Keratinocyte (primary cell): ENCODE measurements around the gene TBC1D8. TPM values are rescaled to one million over a fixed set of nuclear protein-coding genes. Genes with fewer than 3 reads are reported as not detected.

Source experiments
- DNase-seq: peaks from one replicate; pipeline ENCODE4 v3.0.0-alpha.2; 2011; ENCODE audit warnings: low read depth, missing footprints, low spot score
- FAIRE-seq: peaks from 2 replicates; lab custom pipeline; 2011; peaks lifted over from hg19 to GRCh38; lab: Jason Lieb, UNC
- H2AFZ ChIP-seq: 2 replicates; pipeline ENCODE4 v1.6.0; 2012; ENCODE audit warnings: low read length, control low read depth, inconsistent platforms; ENCODE audit not compliant: control insufficient read depth
- H3K27ac ChIP-seq: 2 replicates; pipeline ENCODE4 v1.5.1; 2011; ENCODE audit warnings: low read length; ENCODE audit not compliant: control insufficient read depth, insufficient read depth
- H3K27me3 ChIP-seq: 3 replicates; pipeline ENCODE4 v1.6.0; 2011; ENCODE audit warnings: low read length; ENCODE audit not compliant: control insufficient read depth, insufficient read depth; ENCODE audit errors: extremely low read depth
- H3K36me3 ChIP-seq, 2 experiments: 2 replicates in 1 of 2; 3 replicates in 1 of 2; pipeline ENCODE4 v1.5.1; 2011; ENCODE audit warnings: low read length in 2 of 2, mild to moderate bottlenecking in 1 of 2; ENCODE audit not compliant: control insufficient read depth in 2 of 2, insufficient read depth in 2 of 2; ENCODE audit errors: extremely low read depth in 1 of 2
- H3K4me1 ChIP-seq: 3 replicates; pipeline ENCODE4 v1.5.1; 2011; ENCODE audit warnings: low read length; ENCODE audit not compliant: control insufficient read depth, insufficient read depth; ENCODE audit errors: extremely low read depth
- H3K4me2 ChIP-seq: 3 replicates; pipeline ENCODE4 v1.6.0; 2011; ENCODE audit warnings: low read depth, low read length; ENCODE audit not compliant: control insufficient read depth, insufficient read depth; ENCODE audit errors: extremely low read depth
- H3K4me3 ChIP-seq, 3 experiments: fragments of 200-600 bp in 1 of 3; sonication (generic) in 1 of 3; 2 replicates in 2 of 3; 3 replicates in 1 of 3; pipeline ENCODE4 v1.5.1; 2011 to 2016; ENCODE audit warnings: low read length in 3 of 3, mild to moderate bottlenecking in 3 of 3, control low read depth in 2 of 3, inconsistent platforms in 1 of 3, low read depth in 1 of 3, mixed read lengths in 1 of 3, mixed run types in 1 of 3, moderate library complexity in 1 of 3; ENCODE audit not compliant: control insufficient read depth in 2 of 3, insufficient read depth in 2 of 3; ENCODE audit errors: extremely low read depth in 1 of 3
- H3K79me2 ChIP-seq: 2 replicates; pipeline ENCODE4 v1.6.0; 2012; ENCODE audit warnings: low read length; ENCODE audit not compliant: control insufficient read depth, insufficient read depth
- H3K9ac ChIP-seq: 3 replicates; pipeline ENCODE4 v1.6.0; 2011; ENCODE audit warnings: low read length; ENCODE audit not compliant: control insufficient read depth, insufficient read depth; ENCODE audit errors: extremely low read depth
- H3K9me1 ChIP-seq: 3 replicates; pipeline ENCODE4 v1.6.0; 2011; ENCODE audit warnings: low read length; ENCODE audit not compliant: control insufficient read depth, insufficient read depth; ENCODE audit errors: extremely low read depth
- H3K9me3 ChIP-seq: 2 replicates; pipeline ENCODE4 v1.5.1; 2012; ENCODE audit warnings: low read depth, low read length; ENCODE audit not compliant: control insufficient read depth
- H4K20me1 ChIP-seq: 3 replicates; pipeline ENCODE4 v1.6.0; 2011; ENCODE audit warnings: low read length; ENCODE audit not compliant: control insufficient read depth, insufficient read depth; ENCODE audit errors: extremely low read depth
- EZH2 ChIP-seq: IDR thresholded peaks from one replicate; pipeline ENCODE4 v1.6.1; 2012; ENCODE audit warnings: inconsistent platforms, mild to moderate bottlenecking, low read length, moderate library complexity
- dilution Hi-C: fragments of 300-500 bp; cut with MboI; formaldehyde crosslinking; loops from one replicate; pipeline ENCODE4 v1.7.0; 2020; ENCODE audit warnings: low sequenced_read_pairs; ENCODE audit not compliant: extremely low pct_ligation_motif_present
- polyA plus RNA-seq, 5 experiments: library from polyadenylated mRNA; depleted of rRNA in 3 of 5; stranded (reverse) in 3 of 5; stranded (forward) in 1 of 5; unstranded in 1 of 5; fragments of >200 nt; gene quantifications; 1 replicate in 1 of 5; 2 replicates in 3 of 5; 3 replicates in 1 of 5; pipeline versions ENCODE4 v1.2.1 to v1.2.3, GENCODE V29; 2011 to 2012; ENCODE audit warnings: missing spikeins in 2 of 5, low read depth in 1 of 5, low replicate concordance in 1 of 5
- TF ChIP-seq, protein P1 (sequence below), 3 experiments: IDR thresholded peaks in 1 of 3; conservative IDR thresholded peaks in 1 of 3; optimal IDR thresholded peaks in 1 of 3; 2 replicates in 2 of 3; 3 replicates in 1 of 3; pipeline versions ENCODE3 to v1.5.1; 2011; ENCODE audit warnings: low read length in 3 of 3, mild to moderate bottlenecking in 3 of 3, moderate library complexity in 2 of 3, control low read depth in 1 of 3, inconsistent platforms in 1 of 3; ENCODE audit not compliant: insufficient read depth in 2 of 3; ENCODE audit errors: extremely low read depth in 1 of 3

Gene TBC1D8
- polyA plus RNA-seq, 1 donor (not counting 4 experiments of a cell fraction or from before 2014, with no cell fraction given), result 13.8 TPM

DNA sequence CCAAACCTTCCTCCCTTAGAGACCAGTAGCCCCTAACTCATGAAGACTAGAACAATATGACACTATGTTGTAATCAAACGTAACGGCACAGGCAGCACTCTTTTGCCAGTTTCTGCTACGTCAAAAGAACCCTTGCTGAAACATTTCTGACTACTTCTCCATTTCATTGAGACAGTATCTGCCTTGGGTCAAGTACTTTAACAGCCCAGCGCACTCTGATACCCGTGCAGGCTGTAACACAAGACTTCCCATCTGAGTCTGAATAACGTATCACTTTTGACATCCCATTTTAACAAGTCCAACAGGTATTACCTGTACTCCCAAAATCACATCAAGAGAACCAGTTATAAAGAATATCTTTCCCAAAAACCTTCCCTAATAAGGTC lies 38.4 kb downstream of the TBC1D8 start:
- Histone ChIP-seq H3K27ac (peak overlapping the region; percentile 92), H2AFZ (no peak overlapping the region), H3K4me2 (peak overlapping the region; percentile 91), H3K27me3 (no peaks in the 10 kb centered on the region), H4K20me1 (no peaks in the 10 kb centered on the region), H3K36me3 (no peaks in the 10 kb centered on the region), H3K9me3 (no peaks in the 10 kb centered on the region), H3K79me2 (peaks cover 56% of the 10 kb centered on the region), H3K9me1 (peaks cover 9% of the 10 kb centered on the region), H3K9ac (peak overlapping the region; percentile 66), H3K4me3 (peak overlapping the region in 2 of 3 experiments; percentile 41 to 45), H3K4me1 (peaks cover 44% of the 10 kb centered on the region)
- TF ChIP-seq EZH2, result no peak
- TF ChIP-seq, protein P1, sequence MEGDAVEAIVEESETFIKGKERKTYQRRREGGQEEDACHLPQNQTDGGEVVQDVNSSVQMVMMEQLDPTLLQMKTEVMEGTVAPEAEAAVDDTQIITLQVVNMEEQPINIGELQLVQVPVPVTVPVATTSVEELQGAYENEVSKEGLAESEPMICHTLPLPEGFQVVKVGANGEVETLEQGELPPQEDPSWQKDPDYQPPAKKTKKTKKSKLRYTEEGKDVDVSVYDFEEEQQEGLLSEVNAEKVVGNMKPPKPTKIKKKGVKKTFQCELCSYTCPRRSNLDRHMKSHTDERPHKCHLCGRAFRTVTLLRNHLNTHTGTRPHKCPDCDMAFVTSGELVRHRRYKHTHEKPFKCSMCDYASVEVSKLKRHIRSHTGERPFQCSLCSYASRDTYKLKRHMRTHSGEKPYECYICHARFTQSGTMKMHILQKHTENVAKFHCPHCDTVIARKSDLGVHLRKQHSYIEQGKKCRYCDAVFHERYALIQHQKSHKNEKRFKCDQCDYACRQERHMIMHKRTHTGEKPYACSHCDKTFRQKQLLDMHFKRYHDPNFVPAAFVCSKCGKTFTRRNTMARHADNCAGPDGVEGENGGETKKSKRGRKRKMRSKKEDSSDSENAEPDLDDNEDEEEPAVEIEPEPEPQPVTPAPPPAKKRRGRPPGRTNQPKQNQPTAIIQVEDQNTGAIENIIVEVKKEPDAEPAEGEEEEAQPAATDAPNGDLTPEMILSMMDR (optimal IDR thresholded peaks at IDR 0.05 in 1 of 3, IDR thresholded peaks at IDR 0.05 in 1 of 3, conservative IDR thresholded peaks at IDR 0.05 in 1 of 3; ENCODE audit: extremely low read depth in 1 of 3, insufficient read depth in 2 of 3, low read length in 3 of 3), result no peak
- FAIRE-seq (no peak), DNase-seq (no peak)
- dilution Hi-C loops, result no loop called here

DNA sequence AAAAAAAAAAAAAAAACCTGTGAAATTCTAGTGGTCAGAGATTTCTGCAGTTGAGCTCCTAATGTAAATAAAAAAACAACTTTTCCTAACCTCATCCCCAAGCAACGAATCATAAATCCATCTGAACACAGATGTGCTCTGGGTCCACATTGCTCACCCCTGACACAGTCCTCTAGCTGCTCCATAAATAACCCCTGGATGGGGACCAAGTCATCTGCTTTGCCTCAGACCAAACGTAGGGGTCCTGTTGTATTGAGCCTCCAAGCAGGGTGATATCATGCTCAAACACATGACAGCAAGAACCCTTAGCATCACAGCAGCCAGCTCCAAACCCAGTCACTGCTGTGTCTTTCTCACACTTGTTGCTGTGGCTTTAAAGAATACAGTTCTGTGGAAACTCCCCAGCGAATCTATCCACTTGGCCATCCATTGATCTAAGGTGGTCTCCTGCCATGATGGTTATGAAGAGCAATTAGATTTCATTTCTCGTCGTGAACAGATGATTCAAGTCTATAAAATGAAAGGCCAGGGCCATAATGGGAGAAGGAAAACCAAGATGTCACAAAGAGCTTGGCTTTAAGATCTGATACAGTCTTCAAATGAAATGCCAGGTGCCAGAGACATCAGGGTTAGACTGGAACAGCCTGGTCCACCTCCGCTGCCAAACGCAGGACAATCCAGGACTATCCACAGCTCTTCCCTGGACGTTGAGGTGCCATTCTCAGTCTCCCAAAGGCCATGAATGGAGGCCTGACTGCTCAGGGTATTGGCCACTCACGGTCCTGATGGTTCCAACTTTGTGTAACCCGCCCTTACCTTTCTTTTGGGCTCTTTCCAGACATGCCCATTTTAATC lies 39.0 kb downstream of the TBC1D8 start:
- peak overlapping the region; percentile 91 for H3K4me2 ChIP-seq
- H3K4me3 ChIP-seq, result no peak overlapping the region
- H3K4me1 ChIP-seq, result peaks cover 44% of the 10 kb centered on the region
- dilution Hi-C loops, result no loop called here
- TF ChIP-seq EZH2, result no peak
- TF ChIP-seq, protein P1 (optimal IDR thresholded peaks at IDR 0.05 in 1 of 3, IDR thresholded peaks at IDR 0.05 in 1 of 3, conservative IDR thresholded peaks at IDR 0.05 in 1 of 3; ENCODE audit: extremely low read depth in 1 of 3, insufficient read depth in 2 of 3, low read length in 3 of 3), result no peak
- H3K27ac ChIP-seq, result peak overlapping the region; percentile 92
- no peaks in the 10 kb centered on the region for H3K9me3 ChIP-seq
- H3K9ac ChIP-seq, result peak overlapping the region; percentile 66
- H3K9me1 ChIP-seq, result peaks cover 9% of the 10 kb centered on the region
- H4K20me1 ChIP-seq, result no peaks in the 10 kb centered on the region
- DNase-seq, result no peak
- H2AFZ ChIP-seq, result no peak overlapping the region
- H3K79me2 ChIP-seq, result peaks cover 60% of the 10 kb centered on the region
- FAIRE-seq, result no peak
- H3K36me3 ChIP-seq, result no peaks in the 10 kb centered on the region
- no peaks in the 10 kb centered on the region for H3K27me3 ChIP-seq
